Karpas-422 (cell line): Measurements from ENCODE around the gene GABBR2. TPM values are rescaled to one million over a fixed set of nuclear protein-coding genes. Genes with fewer than 3 reads are reported as not detected.

Experiments
- DNase-seq: peaks from one replicate; pipeline ENCODE4 v3.0.0-alpha.2; 2015
- H2AFZ ChIP-seq: fragments of 200-600 bp; sonication (generic); 2 replicates; pipeline ENCODE4 v1.6.1; 2014; ENCODE audit warnings: antibody characterized with exemption, low read length, mixed read lengths
- H3K27ac ChIP-seq: fragments of 200-600 bp; sonication (generic); 2 replicates; pipeline ENCODE4 v1.5.1; 2014; ENCODE audit warnings: mild to moderate bottlenecking, low read length, moderate library complexity
- H3K27me3 ChIP-seq: fragments of 200-600 bp; sonication (generic); 2 replicates; pipeline ENCODE4 v1.6.1; 2014; ENCODE audit warnings: low read length, mixed read lengths
- H3K36me3 ChIP-seq: fragments of 200-600 bp; sonication (generic); 2 replicates; pipeline ENCODE4 v1.6.1; 2014; ENCODE audit warnings: low read length, mixed read lengths; ENCODE audit not compliant: insufficient read depth
- H3K4me1 ChIP-seq: fragments of 200-600 bp; sonication (generic); 2 replicates; pipeline ENCODE4 v1.6.1; 2014; ENCODE audit warnings: mild to moderate bottlenecking, low read length, mixed read lengths
- H3K4me2 ChIP-seq: fragments of 200-600 bp; sonication (generic); 2 replicates; pipeline ENCODE4 v1.6.1; 2014; ENCODE audit warnings: low read length, low read depth, mild to moderate bottlenecking; ENCODE audit not compliant: poor library complexity, severe bottlenecking
- H3K4me3 ChIP-seq: fragments of 200-600 bp; sonication (generic); 2 replicates; pipeline ENCODE4 v1.5.1; 2014; ENCODE audit warnings: mild to moderate bottlenecking, antibody characterized with exemption, low read length, mixed read lengths
- H3K79me2 ChIP-seq: fragments of 200-600 bp; sonication (generic); 2 replicates; pipeline ENCODE4 v1.6.1; 2014; ENCODE audit warnings: mild to moderate bottlenecking, low read length, mixed read lengths
- H3K9ac ChIP-seq: fragments of 200-600 bp; sonication (generic); 2 replicates; pipeline ENCODE4 v1.6.0; 2014; ENCODE audit warnings: low read length
- H3K9me2 ChIP-seq: fragments of 200-600 bp; sonication (generic), shearing (Covaris generic); replicated peaks from 2 replicates; pipeline ENCODE4 v1.6.0; 2014; ENCODE audit warnings: mild to moderate bottlenecking, low read length, moderate library complexity; ENCODE audit not compliant: insufficient read depth
- H3K9me3 ChIP-seq: fragments of 300-700, 200-600 bp; sonication (generic); 2 replicates; pipeline ENCODE4 v1.6.1; 2014; ENCODE audit warnings: low read length, mixed read lengths
- H4K20me1 ChIP-seq: fragments of 200-600 bp; sonication (generic); 2 replicates; pipeline ENCODE4 v1.6.1; 2014; ENCODE audit warnings: mild to moderate bottlenecking, antibody characterized with exemption, low read length, low read depth; ENCODE audit not compliant: insufficient read depth
- total RNA-seq: library from RNA; depleted of rRNA; stranded (reverse); fragments of >200 nt; shearing (Covaris generic); gene quantifications from 2 replicates; pipeline ENCODE4 v1.2.3, GENCODE V29; 2014; ENCODE audit warnings: low replicate concordance

Gene GABBR2
- total RNA-seq, 1 experiment from 2014 or later: 0.30 TPM

DNA sequence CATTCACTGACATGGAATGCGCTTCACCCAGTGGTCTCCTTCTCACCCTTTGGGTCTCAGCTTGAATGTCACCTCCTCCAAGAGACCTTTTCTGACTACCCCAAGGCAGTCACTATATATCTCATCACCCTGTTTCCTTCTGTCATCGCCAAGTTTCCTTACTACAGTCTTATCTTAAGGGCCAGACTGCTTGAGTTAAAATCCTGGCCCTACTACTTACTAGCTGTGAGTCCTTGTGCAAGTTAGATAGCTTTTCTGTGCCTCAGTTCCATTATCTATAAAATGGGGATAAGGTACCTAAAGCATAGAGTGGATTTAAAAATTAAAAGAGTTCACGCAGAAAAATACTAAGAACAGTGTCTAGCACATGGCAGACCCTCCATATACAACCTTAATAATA lies 132.4 kb downstream of the GABBR2 start:
- Histone ChIP-seq H4K20me1 (no peaks in the 10 kb centered on the region), H3K79me2 (no peaks in the 10 kb centered on the region), H3K27me3 (no peaks in the 10 kb centered on the region), H3K4me2 (no peak overlapping the region), H3K36me3 (no peaks in the 10 kb centered on the region), H3K9ac (no peak overlapping the region), H3K4me1 (peaks cover 13% of the 10 kb centered on the region), H2AFZ (no peak overlapping the region), H3K9me3 (no peaks in the 10 kb centered on the region), H3K27ac (no peak overlapping the region), H3K4me3 (no peak overlapping the region), H3K9me2 (no peaks in the 10 kb centered on the region)
- DNase-seq: no peak

DNA sequence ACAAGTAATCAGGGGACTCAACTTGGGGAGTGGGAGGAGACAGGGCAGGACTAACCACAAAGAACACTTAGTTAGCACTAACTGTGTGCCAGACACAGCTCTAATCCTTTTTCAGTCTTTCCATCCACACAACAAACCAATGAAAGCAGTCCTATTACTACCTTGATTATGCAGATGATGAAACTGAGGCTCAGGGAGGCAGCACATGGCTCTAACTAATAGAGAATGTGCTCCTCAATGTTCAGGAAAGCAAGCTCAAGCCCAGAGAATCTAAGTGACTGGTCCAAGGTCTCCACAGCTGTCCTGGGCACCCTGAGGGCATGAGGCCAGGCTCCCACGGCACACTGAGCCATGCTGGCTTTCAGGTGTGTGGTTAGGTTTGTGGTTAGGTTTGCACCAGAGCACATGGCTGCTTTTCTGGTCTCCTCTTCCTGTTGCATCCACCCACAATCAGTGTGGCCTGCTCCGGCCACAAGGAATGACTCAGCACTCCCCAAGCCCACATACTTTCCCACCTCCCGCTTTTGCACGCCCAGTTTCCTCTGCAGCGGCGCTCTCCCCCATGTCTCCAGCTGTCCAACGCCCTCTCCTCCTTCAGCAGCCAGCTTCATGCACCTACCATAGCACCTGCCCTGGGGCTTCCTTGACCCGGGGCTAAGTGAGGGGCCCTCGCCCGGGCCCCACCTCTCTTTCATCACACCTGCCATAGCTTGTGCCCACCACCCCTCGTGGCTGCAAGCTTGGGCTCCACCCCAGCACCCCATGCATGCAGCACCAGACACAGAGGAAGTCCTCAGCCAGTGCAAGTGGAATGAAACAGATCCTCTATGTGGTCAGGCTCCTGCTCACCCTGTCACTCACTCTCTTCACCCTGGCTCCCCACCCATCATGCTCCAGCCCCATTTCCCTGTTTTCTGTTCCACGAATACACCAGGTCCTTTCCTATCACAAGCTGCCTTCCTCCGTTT lies 133.1 kb downstream of the GABBR2 start:
- DNase-seq: no peak
- H2AFZ ChIP-seq: peak overlapping the region; percentile 62; the same call in 1 of the 2 replicates
- H3K9me2 ChIP-seq: no peaks in the 10 kb centered on the region
- H3K79me2 ChIP-seq: no peaks in the 10 kb centered on the region
- no peaks in the 10 kb centered on the region for H4K20me1 ChIP-seq
- no peaks in the 10 kb centered on the region for H3K9me3 ChIP-seq
- no peak overlapping the region for H3K27ac ChIP-seq
- H3K4me3 ChIP-seq: no peak overlapping the region
- no peak overlapping the region for H3K4me2 ChIP-seq
- H3K27me3 ChIP-seq: no peaks in the 10 kb centered on the region
- no peaks in the 10 kb centered on the region for H3K36me3 ChIP-seq
- peak overlapping the region; percentile 13; the same call in 1 of the 2 replicates for H3K9ac ChIP-seq
- H3K4me1 ChIP-seq: peaks cover 19% of the 10 kb centered on the region

DNA sequence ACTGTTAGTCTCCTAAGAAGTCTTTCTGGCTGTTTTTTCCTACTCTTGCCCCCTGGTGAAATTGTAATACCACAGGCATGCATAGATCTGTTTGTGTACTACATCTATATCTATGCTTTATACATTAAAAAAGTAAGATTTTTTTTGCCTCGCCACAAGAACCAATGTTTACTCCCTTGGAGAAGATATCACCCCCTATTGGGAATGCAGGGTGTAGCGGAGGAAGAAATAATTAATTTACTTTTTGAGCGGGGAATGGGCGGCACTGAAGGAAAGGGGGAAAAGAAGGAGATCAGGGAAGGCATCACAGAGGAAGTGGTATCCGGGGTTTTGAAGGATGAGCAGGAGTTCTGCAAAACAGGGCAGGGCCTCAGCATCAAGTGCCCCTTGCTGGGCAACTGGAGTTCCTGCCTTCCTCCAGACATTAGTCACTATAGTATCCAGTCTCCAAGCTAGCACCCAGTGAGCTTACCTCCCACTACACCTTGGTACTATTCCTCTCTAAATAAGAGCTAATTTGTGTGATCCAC lies 134.9 kb downstream of the GABBR2 start:
- DNase-seq: no peak
- no peaks in the 10 kb centered on the region for H3K27me3 ChIP-seq
- H3K4me1 ChIP-seq: peaks cover 22% of the 10 kb centered on the region
- no peak overlapping the region for H3K4me3 ChIP-seq
- no peaks in the 10 kb centered on the region for H3K9me3 ChIP-seq
- no peak overlapping the region for H3K27ac ChIP-seq
- no peak overlapping the region for H2AFZ ChIP-seq
- no peaks in the 10 kb centered on the region for H3K79me2 ChIP-seq
- no peak overlapping the region for H3K9ac ChIP-seq
- H4K20me1 ChIP-seq: no peaks in the 10 kb centered on the region
- no peak overlapping the region for H3K4me2 ChIP-seq
- H3K36me3 ChIP-seq: no peaks in the 10 kb centered on the region
- no peaks in the 10 kb centered on the region for H3K9me2 ChIP-seq

DNA sequence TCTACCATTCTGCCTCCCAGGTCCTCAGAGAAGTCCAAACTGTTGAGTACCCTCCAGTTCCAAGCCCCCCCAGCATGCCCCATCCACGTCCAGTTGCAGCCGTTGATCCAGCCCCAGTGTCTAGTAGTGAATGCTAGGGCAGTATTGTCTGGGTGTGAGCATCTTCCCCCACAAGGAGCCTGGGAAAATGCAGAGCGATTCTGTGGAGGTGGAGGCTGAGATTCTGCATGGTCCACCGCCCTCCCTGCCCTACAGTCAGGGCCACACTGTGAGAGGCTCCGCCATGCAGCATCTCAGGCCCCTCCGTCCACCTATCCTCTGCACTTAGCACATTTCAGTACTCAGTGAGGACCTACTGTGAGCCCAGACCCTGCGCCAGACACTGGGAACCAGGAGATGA lies 135.9 kb downstream of the GABBR2 start:
- no peaks in the 10 kb centered on the region for H3K9me2 ChIP-seq
- no peak overlapping the region for H3K27ac ChIP-seq
- no peaks in the 10 kb centered on the region for H3K27me3 ChIP-seq
- no peaks in the 10 kb centered on the region for H4K20me1 ChIP-seq
- DNase-seq: no peak
- peaks cover 22% of the 10 kb centered on the region for H3K4me1 ChIP-seq
- H3K9ac ChIP-seq: no peak overlapping the region
- H3K4me2 ChIP-seq: no peak overlapping the region
- no peaks in the 10 kb centered on the region for H3K36me3 ChIP-seq
- H3K9me3 ChIP-seq: no peaks in the 10 kb centered on the region
- no peak overlapping the region for H3K4me3 ChIP-seq
- no peak overlapping the region for H2AFZ ChIP-seq
- H3K79me2 ChIP-seq: no peaks in the 10 kb centered on the region

DNA sequence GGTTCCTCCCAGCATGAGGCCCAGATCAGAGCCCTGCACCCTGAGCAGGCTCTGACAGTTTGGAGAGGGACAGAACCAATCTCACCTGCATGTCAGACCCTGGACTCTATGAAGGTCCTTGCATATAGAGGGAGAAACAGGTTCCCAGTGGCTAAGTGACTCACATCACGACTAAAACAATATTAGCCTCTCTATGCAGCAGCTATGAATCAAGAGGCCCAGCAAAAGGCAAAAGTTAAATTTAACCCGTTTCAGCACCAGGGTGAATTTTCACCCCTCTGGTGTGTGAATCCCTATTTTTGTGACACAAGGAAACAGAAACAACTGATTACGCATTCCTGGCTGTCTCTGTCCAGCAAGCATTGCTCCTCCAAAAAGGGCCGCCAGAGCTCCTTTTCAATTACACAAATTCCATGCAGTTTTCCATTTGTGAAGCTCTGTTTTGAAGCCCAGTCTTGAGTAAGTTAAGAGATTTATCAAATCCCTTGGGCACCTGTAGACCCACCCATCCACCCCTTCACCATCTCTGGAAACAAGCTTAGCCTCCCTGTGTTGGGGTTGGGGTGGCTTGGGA lies 136.6 kb downstream of the GABBR2 start:
- H3K9me2 ChIP-seq: no peaks in the 10 kb centered on the region
- H3K79me2 ChIP-seq: no peaks in the 10 kb centered on the region
- no peak for DNase-seq
- no peak overlapping the region for H3K27ac ChIP-seq
- H3K4me2 ChIP-seq: no peak overlapping the region
- no peaks in the 10 kb centered on the region for H4K20me1 ChIP-seq
- H3K4me3 ChIP-seq: no peak overlapping the region
- H3K36me3 ChIP-seq: no peaks in the 10 kb centered on the region
- H3K9me3 ChIP-seq: no peaks in the 10 kb centered on the region
- no peak overlapping the region for H3K9ac ChIP-seq
- no peak overlapping the region for H2AFZ ChIP-seq
- H3K4me1 ChIP-seq: peaks cover 22% of the 10 kb centered on the region
- no peaks in the 10 kb centered on the region for H3K27me3 ChIP-seq

DNA sequence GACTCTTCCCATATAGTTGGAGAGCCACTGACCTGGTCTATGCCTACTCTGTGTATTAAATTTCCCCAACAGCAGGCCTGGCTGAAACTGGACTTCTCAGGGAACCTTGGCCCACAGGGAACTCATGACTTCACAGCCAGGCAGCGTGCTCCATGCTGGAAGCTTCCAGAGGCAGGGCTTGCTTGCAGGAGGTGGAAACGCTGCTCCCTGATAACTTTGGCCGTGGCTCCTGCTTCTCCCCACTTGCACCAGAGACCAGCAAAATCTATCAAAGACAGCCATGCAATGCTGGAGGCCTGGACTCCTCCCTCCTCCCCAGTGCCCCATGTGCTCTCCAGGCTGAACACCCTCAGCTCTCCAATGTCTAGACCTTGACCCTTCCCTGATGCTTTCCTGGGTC lies 137.1 kb downstream of the GABBR2 start:
- H2AFZ ChIP-seq: peak overlapping the region; percentile 34; the same call in 1 of the 2 replicates
- H3K36me3 ChIP-seq: no peaks in the 10 kb centered on the region
- H3K4me1 ChIP-seq: peaks cover 22% of the 10 kb centered on the region
- H3K4me3 ChIP-seq: no peak overlapping the region
- no peaks in the 10 kb centered on the region for H3K27me3 ChIP-seq
- H3K9me2 ChIP-seq: no peaks in the 10 kb centered on the region
- H4K20me1 ChIP-seq: no peaks in the 10 kb centered on the region
- H3K9me3 ChIP-seq: no peaks in the 10 kb centered on the region
- no peak for DNase-seq
- H3K27ac ChIP-seq: no peak overlapping the region
- peak overlapping the region; percentile 23 for H3K4me2 ChIP-seq
- no peaks in the 10 kb centered on the region for H3K79me2 ChIP-seq
- H3K9ac ChIP-seq: no peak overlapping the region

DNA sequence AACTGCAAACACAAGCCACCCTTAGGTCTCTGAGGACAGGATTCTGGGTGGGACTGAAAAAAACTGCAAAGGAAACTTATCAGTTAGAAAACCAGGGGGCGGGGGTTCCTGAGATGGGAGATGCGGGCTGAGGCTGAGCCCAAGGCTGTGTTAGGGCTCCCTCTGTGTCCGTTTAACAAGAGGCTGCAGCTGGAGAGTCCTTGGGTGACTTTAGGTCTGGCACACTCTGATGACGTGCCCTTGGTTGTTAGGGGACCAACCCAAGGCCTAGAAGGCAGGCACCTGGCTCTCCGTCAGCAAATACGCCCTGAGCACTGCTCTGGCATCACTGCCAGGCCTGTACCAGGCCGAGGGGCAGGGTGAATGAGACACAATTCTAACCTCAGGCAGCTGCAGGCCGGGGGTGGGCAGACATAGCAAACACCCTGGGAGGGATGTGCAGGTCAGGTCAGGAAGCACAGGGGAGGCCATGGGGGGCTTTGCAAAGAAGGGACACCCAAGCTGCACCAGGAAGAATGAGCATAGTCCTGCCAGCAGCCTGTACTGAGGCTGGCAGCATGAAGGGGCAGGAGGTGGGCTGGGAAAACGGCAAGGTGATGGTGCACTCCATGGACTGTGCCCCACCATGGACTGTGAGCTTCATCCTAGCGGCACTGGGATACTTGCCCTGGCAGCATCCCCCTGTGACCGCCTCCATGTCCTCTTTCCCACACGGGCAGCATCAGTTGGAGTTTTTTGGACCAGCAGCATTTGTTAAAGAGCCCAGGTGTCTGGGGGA lies 137.9 kb downstream of the GABBR2 start:
- peak; percentile 89 for DNase-seq
- peak overlapping the region; percentile 70; the same call in 1 of the 2 replicates for H2AFZ ChIP-seq

More for the DNA sequence above, 137.9 kb downstream of the GABBR2 start:
- Histone ChIP-seq H3K36me3 (no peaks in the 10 kb centered on the region), H3K4me1 (peaks cover 20% of the 10 kb centered on the region), H3K27ac (no peak overlapping the region), H4K20me1 (no peaks in the 10 kb centered on the region), H3K4me2 (peak overlapping the region; percentile 24), H3K9me3 (no peaks in the 10 kb centered on the region), H3K9ac (peak overlapping the region; percentile 62), H3K79me2 (no peaks in the 10 kb centered on the region), H3K9me2 (no peaks in the 10 kb centered on the region), H3K4me3 (peak overlapping the region; percentile 45; the same call in 1 of the 2 replicates), H3K27me3 (no peaks in the 10 kb centered on the region)
